Thoracic aorta endothelial cell (primary cell): Measurements from ENCODE around the gene RIMKLA. TPM values are rescaled to one million over a fixed set of nuclear protein-coding genes. Genes with fewer than 3 reads are reported as not detected.

Source experiments
- total RNA-seq: library from RNA; depleted of rRNA; stranded (reverse); fragments of >200 nt; gene quantifications from 2 replicates; pipeline ENCODE4 v1.2.3, GENCODE V29; 2012

Gene RIMKLA, protein sequence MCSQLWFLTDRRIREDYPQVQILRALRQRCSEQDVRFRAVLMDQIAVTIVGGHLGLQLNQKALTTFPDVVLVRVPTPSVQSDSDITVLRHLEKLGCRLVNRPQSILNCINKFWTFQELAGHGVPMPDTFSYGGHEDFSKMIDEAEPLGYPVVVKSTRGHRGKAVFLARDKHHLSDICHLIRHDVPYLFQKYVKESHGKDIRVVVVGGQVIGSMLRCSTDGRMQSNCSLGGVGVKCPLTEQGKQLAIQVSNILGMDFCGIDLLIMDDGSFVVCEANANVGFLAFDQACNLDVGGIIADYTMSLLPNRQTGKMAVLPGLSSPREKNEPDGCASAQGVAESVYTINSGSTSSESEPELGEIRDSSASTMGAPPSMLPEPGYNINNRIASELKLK
- under 0.01 and 0.14 TPM in 2 replicates for total RNA-seq

DNA sequence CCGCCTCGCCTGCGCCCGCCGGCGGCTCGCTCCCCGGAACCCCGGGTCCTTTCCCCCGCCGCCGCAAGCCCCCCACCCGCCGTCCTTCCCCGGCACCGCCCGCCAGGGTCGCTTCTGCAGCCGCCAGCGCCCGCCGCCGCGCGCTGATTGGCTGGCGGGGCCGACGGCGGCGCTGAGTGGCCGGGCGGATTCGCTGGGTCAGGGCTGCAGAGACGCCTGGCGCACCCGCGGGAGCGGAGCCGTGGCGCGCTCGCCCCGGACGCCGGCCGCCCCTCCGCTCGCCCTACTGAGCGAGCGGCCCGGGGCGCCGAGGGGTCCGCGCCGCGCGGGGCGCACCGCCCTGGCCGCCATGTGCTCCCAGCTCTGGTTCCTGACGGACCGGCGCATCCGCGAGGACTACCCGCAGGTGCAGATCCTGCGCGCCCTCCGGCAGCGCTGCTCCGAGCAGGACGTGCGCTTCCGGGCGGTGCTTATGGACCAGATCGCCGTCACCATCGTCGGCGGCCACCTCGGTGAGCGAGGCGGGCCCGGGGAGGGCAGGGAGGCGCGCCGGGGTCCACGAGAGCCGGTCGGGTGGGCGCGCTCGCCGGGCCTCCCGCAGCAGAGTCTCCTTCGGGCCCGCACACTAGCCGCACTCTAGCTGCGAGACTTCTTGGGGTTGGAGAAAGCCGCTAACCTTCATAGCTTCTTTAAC, at the start of gene RIMKLA:
Gene RIMKLA, plus strand, starts transcription at position 207 of the 694 bp plus-strand sequence. Its CDS starts 143 bp downstream, at position 350.

DNA sequence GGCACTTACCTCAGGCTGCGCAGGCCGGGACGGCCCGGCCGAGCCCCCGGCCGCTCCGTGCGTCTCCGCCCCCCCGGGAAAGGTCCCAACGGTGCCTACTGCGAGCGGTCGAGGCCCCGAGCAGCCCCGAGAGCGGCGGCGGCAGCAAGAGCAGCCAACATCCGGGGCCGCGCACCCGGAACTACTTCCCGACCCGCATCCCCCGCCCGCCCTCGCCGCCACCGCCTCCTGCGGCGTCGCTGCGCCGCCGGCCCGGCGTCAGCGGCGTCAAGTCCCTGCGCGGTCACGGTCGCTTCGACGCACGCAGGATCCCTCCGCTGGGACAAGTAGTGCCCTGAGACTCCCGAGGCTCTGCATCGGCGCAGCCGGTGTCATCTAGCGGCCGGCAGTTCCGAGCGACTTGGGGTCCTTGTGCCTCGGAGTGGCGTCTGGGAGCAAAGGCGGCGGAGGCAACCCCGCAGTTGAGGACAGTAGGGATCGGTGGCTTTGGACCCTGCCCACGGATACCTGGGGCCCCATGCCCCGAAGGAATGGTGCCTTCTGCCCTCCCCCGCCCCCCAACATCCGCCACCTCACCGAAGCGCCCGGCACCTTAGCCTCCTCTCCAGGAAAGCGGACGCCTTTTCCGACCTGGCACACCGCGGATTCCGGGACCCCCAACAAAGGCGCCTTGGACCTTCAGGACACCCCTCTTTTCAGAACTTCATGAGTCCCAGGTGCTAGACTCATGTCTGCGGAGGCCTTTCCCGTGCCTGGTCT, 45.4 kb upstream of the RIMKLA start, which contains the start of gene FOXJ3:
Gene FOXJ3, minus strand, starts transcription at position 186 of the 759 bp plus-strand sequence. CDS start 24,142 bp downstream, outside the sequence.

DNA sequence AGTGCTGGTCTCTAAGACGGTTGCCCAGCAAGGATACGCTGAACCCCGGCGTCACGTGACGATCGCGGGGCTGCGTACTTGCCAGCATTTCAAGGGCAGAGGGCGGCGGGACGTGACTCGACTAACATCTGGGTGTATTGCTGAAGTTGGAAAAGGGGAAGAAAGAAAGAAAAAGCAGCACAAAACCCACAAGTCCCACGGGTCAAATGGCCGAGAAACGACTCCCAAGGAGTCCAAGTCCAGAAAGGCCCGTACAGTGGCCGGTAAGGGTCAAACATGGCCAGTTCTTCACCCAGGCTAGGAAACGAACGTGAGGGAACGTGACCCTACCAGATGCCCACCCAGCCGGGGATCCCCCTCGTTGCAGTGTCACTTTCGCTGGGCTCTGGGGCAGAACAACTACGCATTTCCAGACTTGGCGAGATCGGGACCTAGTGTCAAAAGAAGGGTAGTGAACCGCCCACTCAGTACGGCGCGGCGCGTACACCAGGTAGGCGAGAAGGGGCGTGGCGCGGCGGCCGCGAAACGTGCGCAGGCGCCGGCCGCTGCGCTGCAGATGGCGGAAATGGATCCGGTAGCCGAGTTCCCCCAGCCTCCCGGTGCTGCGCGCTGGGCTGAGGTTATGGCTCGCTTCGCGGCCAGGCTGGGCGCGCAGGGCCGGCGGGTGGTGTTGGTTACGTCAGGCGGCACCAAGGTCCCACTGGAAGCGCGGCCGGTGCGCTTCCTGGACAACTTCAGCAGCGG, 75.6 kb downstream of the RIMKLA start, which contains the start of the genes PPCS and ZMYND12:
Gene PPCS, plus strand, starts transcription at position 534 of the 744 bp plus-strand sequence. Its CDS starts 23 bp downstream, at position 557.
Gene ZMYND12, minus strand, starts transcription at position 13 of the 744 bp plus-strand sequence. CDS start 25 bp downstream, outside the sequence.

DNA sequence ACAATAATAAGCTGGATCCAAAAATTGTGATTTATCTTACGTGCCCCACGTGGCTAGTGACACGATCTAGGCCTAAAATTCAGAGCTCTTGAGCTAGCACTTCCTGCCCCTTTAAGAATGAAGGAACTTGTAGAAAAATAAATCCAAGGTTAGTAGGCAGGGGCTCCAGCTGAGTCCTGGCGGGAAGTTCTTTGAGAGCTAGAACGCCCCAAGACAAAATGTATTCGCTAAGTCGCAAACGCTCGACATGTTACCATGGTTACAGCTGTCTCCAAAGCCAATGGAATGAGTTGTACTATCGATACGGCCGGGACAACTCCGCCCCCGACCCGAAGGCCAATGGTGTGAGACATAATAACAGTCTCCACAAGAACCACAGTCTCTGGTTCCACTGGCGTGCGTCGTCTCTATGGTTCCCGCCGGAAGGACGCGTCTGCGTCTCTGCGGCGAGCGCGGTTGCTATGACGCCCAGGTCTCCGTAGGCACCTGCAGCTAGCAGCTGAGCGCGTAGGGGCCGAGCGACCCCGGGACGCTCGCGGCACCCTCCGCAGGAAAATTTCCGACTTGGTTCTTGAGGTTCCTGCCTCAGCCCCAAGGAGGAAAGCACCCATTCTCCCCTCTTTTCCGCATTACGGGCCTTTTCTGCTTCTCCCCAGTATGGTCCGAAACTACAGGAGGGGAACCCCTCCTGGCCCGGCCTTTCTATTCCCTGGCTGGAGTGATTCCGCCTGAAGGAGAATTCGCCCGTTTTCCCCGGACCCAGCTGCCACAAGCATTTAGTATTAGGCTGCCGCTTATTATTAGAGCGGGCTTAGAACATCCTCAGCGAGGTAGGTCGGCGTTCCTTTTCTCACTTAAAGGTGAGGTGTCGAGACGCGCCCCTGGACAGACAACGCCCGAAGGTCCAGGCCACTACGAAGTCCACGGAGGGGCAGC, 82.5 kb downstream of the RIMKLA start, which contains the start of gene CCDC30:
Gene CCDC30, plus strand, starts transcription at position 459 of the 936 bp plus-strand sequence. CDS start 17,266 bp downstream, outside the sequence.

Other genes with a start within 250 kb of the RIMKLA start
- not detected in 2 replicates for gene GUCA2B, start 227.4 kb upstream of the RIMKLA start, total RNA-seq
- not detected in 2 replicates for gene GUCA2A, start 216.0 kb upstream of the RIMKLA start, total RNA-seq
- gene FOXJ3, start 45.6 kb upstream of the RIMKLA start, total RNA-seq = 41.2 and 57.2 TPM in 2 replicates
- 0.53 and 0.79 TPM in 2 replicates for gene ZMYND12, start 75.2 kb downstream of the RIMKLA start, total RNA-seq
- gene PPCS, start 75.8 kb downstream of the RIMKLA start, total RNA-seq = 35.5 and 39.2 TPM in 2 replicates
- gene CCDC30, start 82.5 kb downstream of the RIMKLA start, total RNA-seq = 0.53 and 0.72 TPM in 2 replicates